Activated T-cell treated with anti-CD3 and anti-CD28 coated beads, Interleukin-2, amount 50 U/mL, for 48 hours (primary cell): ENCODE measurements around the gene LNPEP.

Experiments
- DNase-seq, 2 experiments: peaks; one replicate each; pipeline ENCODE4 v3.0.0-alpha.2; 2020

Gene LNPEP

GRCh38 chr5:97004423-97005060 lies 68.7 kb downstream of the LNPEP start:
- no peak for DNase-seq

- DNase-seq, result no peak
These were observed 70.7 kb downstream of the LNPEP start for GRCh38 chr5:97006454-97007060.

DNA sequence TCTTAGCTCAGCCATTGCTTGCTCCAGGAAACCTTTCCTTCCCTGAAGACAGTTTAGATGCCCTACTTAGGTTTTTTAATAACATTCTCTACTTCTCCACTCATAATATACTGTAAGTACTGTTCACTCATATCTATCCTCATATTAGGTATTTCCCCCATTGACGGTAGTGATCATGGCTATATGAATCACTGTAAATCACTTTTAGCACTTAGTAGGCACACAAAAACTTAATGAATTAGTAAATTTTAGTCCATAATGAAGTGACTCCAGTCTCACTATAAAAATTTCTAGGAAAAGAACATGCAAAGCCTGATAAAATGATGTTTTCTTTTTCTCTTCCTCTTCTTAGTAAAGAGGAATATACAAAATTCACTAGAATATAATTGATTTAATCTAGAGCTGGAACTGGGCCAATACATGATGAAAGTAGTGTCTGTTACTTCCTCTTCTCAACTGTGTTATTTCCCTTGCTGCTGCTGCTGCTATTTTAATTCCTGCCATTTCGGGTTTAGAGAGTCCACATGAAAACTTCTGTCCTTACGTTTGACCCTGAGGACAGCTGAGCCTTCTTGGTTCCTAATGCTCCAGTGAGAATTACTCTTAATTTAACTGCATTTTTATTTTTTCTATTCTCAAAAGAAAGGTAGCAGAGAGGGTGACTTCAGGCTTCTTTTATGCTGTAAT lies 73.5 kb downstream of the LNPEP start:
- DNase-seq, result no peak

GRCh38 chr5:97009921-97010320 lies 74.0 kb downstream of the LNPEP start:
- no peak for DNase-seq

- DNase-seq, result no peak
These were observed 74.7 kb downstream of the LNPEP start for GRCh38 chr5:97010606-97011005.

DNA sequence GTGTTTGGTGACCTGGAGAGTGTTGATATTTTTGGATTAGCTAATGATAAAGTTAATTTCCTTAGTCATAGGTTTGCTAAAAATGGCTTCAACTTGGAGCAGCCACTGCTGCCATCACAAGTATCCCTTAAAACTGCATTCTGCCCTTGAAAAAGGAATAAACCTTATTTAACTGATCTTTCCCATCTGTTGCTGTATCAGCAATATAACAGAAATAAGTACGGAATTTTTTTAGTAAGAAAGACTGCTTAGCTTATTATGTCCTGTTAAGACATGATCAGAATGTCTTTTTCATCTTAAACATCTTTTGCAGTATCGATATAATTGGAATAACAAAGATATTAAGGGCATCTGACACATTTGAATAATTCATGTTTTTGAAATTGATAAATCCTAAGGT lies 75.7 kb downstream of the LNPEP start:
- DNase-seq, result no peak

DNA sequence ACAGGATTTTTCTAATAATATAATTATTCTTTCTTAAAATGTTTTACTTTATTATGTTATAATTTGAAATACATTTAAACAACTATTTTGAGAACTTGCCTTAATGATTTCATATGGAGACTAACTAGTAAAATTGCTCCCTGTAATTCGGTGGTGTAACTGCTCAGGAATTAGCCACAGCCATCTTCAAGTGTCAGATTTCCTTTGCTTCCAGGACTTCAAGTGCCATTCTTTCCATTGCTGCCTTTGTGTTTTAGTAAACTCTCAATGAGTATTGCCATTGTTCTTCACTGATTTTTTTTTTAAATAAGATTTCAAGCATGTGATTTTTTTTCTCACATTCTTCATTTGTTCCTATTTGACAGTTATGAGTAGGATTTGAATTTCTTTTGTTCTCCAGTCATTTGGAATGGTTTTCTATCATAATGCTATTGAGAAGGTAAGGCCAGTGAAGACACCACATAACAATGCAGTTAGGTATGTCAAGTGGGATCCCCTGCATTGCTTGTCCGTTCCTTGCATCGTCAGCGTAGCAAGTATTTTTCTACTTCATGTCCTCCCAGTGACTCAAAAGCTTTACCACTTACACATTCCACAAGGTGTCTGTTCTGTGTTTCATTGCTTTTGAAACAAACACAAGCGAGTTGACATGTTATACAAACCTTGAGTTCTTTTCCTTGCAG lies 83.7 kb downstream of the LNPEP start:
- no peak for DNase-seq

DNA sequence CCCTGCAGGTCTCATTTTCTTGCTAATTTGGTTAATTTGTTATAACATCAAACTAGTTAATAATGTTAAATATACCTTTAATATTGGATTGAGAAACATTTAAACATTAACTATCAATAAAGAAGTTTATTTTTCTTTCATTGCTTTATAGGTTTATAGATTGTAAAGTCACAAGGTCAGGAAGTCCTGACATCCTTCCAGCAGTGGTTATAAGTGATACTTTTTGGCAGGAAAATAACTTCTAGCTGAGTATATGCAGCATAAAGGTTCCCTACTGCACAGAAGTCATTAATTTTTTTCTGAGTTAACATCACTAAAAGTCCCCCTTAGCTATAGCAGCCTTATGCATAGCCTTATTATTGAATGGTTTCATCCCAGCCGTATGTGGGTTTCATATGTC lies 85.5 kb downstream of the LNPEP start:
- no peak for DNase-seq

GRCh38 chr5:97022898-97023297 lies 87.0 kb downstream of the LNPEP start:
- no peak for DNase-seq

DNA sequence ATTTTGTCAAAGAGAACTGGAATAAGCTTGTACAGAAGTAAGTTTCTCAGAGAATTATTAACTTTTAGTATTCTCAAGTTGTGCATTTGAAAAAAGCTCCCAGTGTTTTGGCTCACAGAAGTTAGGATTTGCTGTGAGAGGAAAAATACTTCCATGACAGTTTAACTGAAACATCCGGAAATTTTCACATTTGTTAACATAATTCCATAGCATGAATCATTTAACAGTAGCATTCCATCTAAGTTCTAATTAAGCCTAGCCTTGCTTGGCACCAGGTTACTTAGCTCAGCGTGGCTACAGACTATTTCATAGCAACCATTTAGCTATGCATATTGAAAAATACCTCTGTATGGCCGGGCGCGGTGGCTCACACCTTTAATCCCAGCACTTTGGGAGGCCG lies 90.8 kb downstream of the LNPEP start:
- DNase-seq, result no peak

- DNase-seq, result no peak
These were observed 101.9 kb downstream of the LNPEP start for GRCh38 chr5:97037819-97038218.

GRCh38 chr5:97041239-97041638 lies 105.4 kb downstream of the LNPEP start:
- DNase-seq, result no peak

- no peak for DNase-seq
These were observed 107.1 kb downstream of the LNPEP start for GRCh38 chr5:97042996-97043395.

- DNase-seq, result no peak
These were observed 107.6 kb downstream of the LNPEP start for GRCh38 chr5:97043511-97043910.

DNA sequence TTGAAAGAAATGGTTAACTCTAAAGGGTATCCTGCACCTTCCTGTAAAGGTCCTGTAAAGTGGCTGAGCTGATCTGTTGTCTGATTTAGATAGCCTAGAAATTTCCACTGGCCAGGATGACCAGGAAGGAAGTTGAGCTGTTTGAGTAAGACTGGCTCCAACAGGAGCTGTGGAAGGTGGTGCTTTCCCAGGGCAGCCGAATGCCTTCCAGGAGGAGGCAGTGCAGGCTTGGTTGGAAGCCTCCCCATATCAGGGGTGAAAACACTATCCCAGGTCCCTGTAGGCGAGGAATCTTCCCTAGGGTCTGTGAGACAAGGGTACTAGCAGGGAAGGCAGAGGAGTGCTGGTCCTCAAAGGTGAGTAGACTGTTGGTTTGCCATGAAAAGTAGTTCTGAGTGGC lies 108.2 kb downstream of the LNPEP start:
- DNase-seq, result no peak

GRCh38 chr5:97046270-97046982 lies 110.5 kb downstream of the LNPEP start:
- DNase-seq, result no peak

DNA sequence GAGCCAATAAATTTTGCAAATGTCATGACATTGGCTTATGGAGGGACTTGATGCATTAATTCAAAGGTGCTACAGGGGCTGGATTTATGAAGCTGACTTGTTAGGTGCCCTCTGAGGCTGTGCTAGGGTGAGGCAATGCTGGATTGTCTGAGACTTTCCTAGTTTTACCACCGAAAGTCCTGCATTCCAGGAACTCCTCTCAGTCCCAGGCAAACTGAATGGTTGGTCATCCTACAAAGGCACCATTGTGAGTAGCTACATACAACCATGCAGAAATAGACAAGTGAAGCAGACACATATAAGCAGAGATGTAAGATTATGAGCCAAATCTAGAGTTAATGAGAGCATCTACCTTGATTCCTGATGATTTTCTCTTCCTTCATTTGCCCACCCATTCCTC lies 111.2 kb downstream of the LNPEP start:
- DNase-seq, result no peak

- no peak for DNase-seq
These were observed 113.3 kb downstream of the LNPEP start for GRCh38 chr5:97049175-97049574.

GRCh38 chr5:97056263-97056662 lies 120.4 kb downstream of the LNPEP start:
- DNase-seq, result no peak

DNA sequence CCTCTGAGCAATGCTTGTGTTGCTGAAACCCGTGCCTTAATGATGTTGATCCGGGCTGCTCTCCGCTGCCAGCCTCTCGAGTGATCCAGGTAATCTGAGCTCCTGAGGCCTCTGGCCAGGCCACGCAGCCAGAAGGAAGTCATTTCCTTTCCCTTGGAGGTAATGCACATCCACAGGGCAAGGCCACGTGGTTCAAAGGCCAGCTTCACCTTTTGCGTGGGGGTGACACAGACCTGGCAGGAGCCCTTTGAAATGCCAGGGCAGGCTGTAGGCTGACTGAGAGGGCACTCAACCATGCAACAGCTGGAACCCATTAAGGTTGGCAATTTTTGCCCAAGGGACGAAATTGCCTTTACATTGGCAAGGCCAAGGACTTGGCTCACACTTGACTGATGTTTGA lies 126.2 kb downstream of the LNPEP start:
- DNase-seq, result no peak

- DNase-seq, result no peak
These were observed 127.4 kb downstream of the LNPEP start for GRCh38 chr5:97063251-97063650.

- no peak for DNase-seq
These were observed 129.6 kb downstream of the LNPEP start for GRCh38 chr5:97065475-97065874.

DNA sequence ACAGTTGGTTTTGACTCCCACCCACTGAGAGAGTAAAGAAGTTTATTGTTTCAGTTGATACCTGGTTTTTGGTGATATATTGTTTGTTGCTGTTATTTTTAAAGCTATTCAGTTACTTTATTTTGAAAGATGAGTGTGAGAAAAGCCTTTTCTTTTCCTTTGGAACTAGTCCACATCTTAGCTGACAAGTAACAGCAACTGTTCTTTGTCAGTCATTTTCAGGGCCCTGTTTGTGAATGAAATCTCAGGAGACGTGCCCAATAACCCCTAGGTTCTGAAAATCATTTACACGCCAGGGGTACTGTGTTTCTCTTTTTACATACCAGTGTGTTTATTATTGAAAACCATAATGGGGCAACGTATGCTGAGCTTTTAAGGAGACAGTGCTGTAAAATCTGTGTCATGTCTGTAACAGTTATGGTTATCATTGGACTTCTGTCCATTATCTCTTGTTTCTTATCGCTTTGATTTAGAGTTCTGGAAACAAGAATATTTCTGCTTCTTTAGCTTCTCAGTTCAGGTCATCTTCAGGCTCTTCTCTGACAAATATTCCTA lies 131.5 kb downstream of the LNPEP start:
- no peak for DNase-seq
